ENCODE data around the gene APOBR.
"Not testable (repeated sequence)": the region's sequence is repeated elsewhere in the genome, so short reads cannot be mapped to it uniquely, and the experiment has no call there.

The APOBR gene

GRCh38 chr16:28527100-28527785 lies 32.8 kb downstream of the APOBR start:
- DNase-seq (ENCODE audit: low read depth in 2 of 2), result not testable (repeated sequence)

GRCh38 chr16:28527985-28528384 lies 33.5 kb downstream of the APOBR start:
- DNase-seq (ENCODE audit: low read depth in 2 of 2), result no peak

- no peak for DNase-seq (ENCODE audit: low read depth in 2 of 2)
Observed at GRCh38 chr16:28528463-28528867, 34.0 kb downstream of the APOBR start.

- no peak for DNase-seq (ENCODE audit: low read depth in 2 of 2)
Observed at GRCh38 chr16:28529124-28529523, 34.7 kb downstream of the APOBR start.

- no peak for DNase-seq (ENCODE audit: low read depth in 2 of 2)
Observed at GRCh38 chr16:28531777-28532744, 37.6 kb downstream of the APOBR start.

- no peak for DNase-seq (ENCODE audit: low read depth in 2 of 2)
Observed at GRCh38 chr16:28532940-28533647, 38.7 kb downstream of the APOBR start.

GRCh38 chr16:28534542-28535373 lies 40.3 kb downstream of the APOBR start:
- no peak for DNase-seq (ENCODE audit: low read depth in 2 of 2)

- DNase-seq (ENCODE audit: low read depth in 2 of 2), result no peak
Observed at GRCh38 chr16:28537076-28537475, 42.6 kb downstream of the APOBR start.

- no peak for DNase-seq (ENCODE audit: low read depth in 2 of 2)
Observed at GRCh38 chr16:28537964-28538732, 43.7 kb downstream of the APOBR start.

GRCh38 chr16:28538733-28539596 lies 44.5 kb downstream of the APOBR start, which contains the start of gene NUPR1:
Gene NUPR1 (minus strand): TSS chr16:28538974. CDS start chr16:28538907, 67 bp downstream.
- DNase-seq (ENCODE audit: low read depth in 2 of 2), result no peak

GRCh38 chr16:28540346-28540745 lies 45.9 kb downstream of the APOBR start:
- DNase-seq (ENCODE audit: low read depth in 2 of 2), result no peak

GRCh38 chr16:28542646-28543045 lies 48.2 kb downstream of the APOBR start:
- no peak for DNase-seq (ENCODE audit: low read depth in 2 of 2)

- no peak for DNase-seq (ENCODE audit: low read depth in 2 of 2)
Observed at GRCh38 chr16:28543072-28543471, 48.6 kb downstream of the APOBR start.

GRCh38 chr16:28544998-28545397 lies 50.6 kb downstream of the APOBR start:
- DNase-seq (ENCODE audit: low read depth in 2 of 2), result no peak

- not testable (repeated sequence) for DNase-seq (ENCODE audit: low read depth in 2 of 2)
Observed at GRCh38 chr16:28545964-28546363, 51.5 kb downstream of the APOBR start.

GRCh38 chr16:28546626-28547025 lies 52.2 kb downstream of the APOBR start:
- no peak for DNase-seq (ENCODE audit: low read depth in 2 of 2)

GRCh38 chr16:28548306-28548802 lies 53.9 kb downstream of the APOBR start:
- DNase-seq (ENCODE audit: low read depth in 2 of 2), result no peak

Data from stimulated activated CD8-positive, alpha-beta memory T cell treated with anti-CD3 and anti-CD28 coated beads, Interleukin-7, amount 100 ng/mL, for 1 hour (primary cell).